Esophagus squamous epithelium (tissue), 5 donors: ENCODE data around the gene RASGEF1C. TPM values are rescaled to one million over a fixed set of nuclear protein-coding genes. Genes with fewer than 3 reads are reported as not detected.

Source experiments
- DNase-seq: peaks from one replicate; lab custom pipeline; 2025; lab: John Stamatoyannopoulos, UW
- H3K27ac ChIP-seq, 4 donors: fragments of 200-600 bp; sonication (generic); one replicate each; pipeline ENCODE4 v1.5.1; 2016 to 2019; ENCODE audit warnings: mild to moderate bottlenecking in 1 of 4
- H3K27me3 ChIP-seq, 4 donors: fragments of 200-600 bp; sonication (generic); 1 replicate in 3 of 4; 2 replicates in 1 of 4; pipeline versions ENCODE4 v1.5.1 to v1.6.0; 2017 to 2021; ENCODE audit warnings: antibody characterized with exemption in 1 of 4
- H3K36me3 ChIP-seq, 3 donors: fragments of 200-600 bp; sonication (generic); one replicate each; pipeline ENCODE4 v1.5.1; 2016 to 2019
- H3K4me1 ChIP-seq, 3 donors: fragments of 200-600 bp; sonication (generic); one replicate each; pipeline ENCODE4 v1.5.1; 2017 to 2019
- H3K4me3 ChIP-seq, 4 donors: fragments of 200-600 bp; sonication (generic); 1 replicate in 3 of 4; 2 replicates in 1 of 4; pipeline ENCODE4 v1.5.1; 2016 to 2019; ENCODE audit warnings: mild to moderate bottlenecking in 2 of 4, moderate library complexity in 1 of 4
- H3K9me3 ChIP-seq, 3 donors: fragments of 200-600 bp; sonication (generic); one replicate each; pipeline ENCODE4 v1.5.1; 2016 to 2019
- CTCF ChIP-seq, 6 experiments: fragments of 450-650 bp in 4 of 6; fragments of 200-600 bp in 2 of 6; sonication (generic) in 2 of 6; IDR thresholded peaks; one replicate each; pipeline ENCODE4 v1.5.1; 2016 to 2019; ENCODE audit warnings: antibody characterized with exemption in 6 of 6, mild to moderate bottlenecking in 4 of 6, moderate library complexity in 4 of 6
- POLR2A ChIP-seq, 4 donors: fragments of 450-650 bp; IDR thresholded peaks; one replicate each; pipeline ENCODE4 v1.6.1; 2017; ENCODE audit warnings: antibody characterized with exemption in 4 of 4, mild to moderate bottlenecking in 4 of 4, moderate library complexity in 3 of 4
- WGBS, 2 donors: methylation state at CpG; one replicate each; pipeline ENCODE4 v1.1.5; 2018; 5-methylcytosine and 5-hydroxymethylcytosine counted together
- intact Hi-C: fragments of 100-400 bp; cut with DNase I; formaldehyde crosslinking; loops from one replicate; pipeline ENCODE4 v1.15.0; 2022
- total RNA-seq, 4 donors: library from RNA; depleted of rRNA; stranded (reverse); fragments of >200 nt; gene quantifications; one replicate each; pipeline ENCODE4 v1.1.0, GENCODE V29; 2016
- donor health status: DM: yes; HTN: yes; CAD: no.

RASGEF1C gene
- total RNA-seq, 4 donors from 2014 or later: 0.19 to 0.26 TPM; not detected in 2

- DNase-seq: no peak
- 70 to 81% methylated on average over 2 to 4 of the region's 24 CpGs for WGBS, 2 donors
- Histone ChIP-seq H3K4me1 (peaks cover 0 to 22% (median 3%) of the 10 kb centered on the region in 3 donors), H3K27me3 (peaks cover 0 to 52% (median 0%) of the 10 kb centered on the region in 4 donors), H3K36me3 (no peaks in the 10 kb centered on the region), H3K9me3 (no peaks in the 10 kb centered on the region), H3K4me3 (no peak overlapping the region), H3K27ac (no peak overlapping the region)
- intact Hi-C loops: no loop called here
- TF ChIP-seq CTCF (IDR thresholded peaks at IDR 0.05) (no peak), POLR2A (IDR thresholded peaks at IDR 0.05) (no peak)
These were observed 71.4 kb downstream of the RASGEF1C start for GRCh38 chr5:180137401-180138213.

- Histone ChIP-seq H3K4me3 (no peak overlapping the region), H3K9me3 (no peaks in the 10 kb centered on the region), H3K36me3 (no peaks in the 10 kb centered on the region), H3K27ac (no peak overlapping the region), H3K4me1 (peaks cover 0 to 22% (median 3%) of the 10 kb centered on the region in 3 donors), H3K27me3 (peaks cover 0 to 45% (median 0%) of the 10 kb centered on the region in 4 donors)
- DNase-seq: no peak
- WGBS, 2 donors: 87 to 94% methylated on average over 16 to 25 of the region's 38 CpGs
- intact Hi-C loops: no loop called here
- TF ChIP-seq POLR2A (IDR thresholded peaks at IDR 0.05) (no peak), CTCF (IDR thresholded peaks at IDR 0.05) (no peak)
These were observed 72.2 kb downstream of the RASGEF1C start for GRCh38 chr5:180136630-180137381.

GRCh38 chr5:180135967-180136629, 72.9 kb downstream of the RASGEF1C start:
- no peak for DNase-seq
- peaks cover 0 to 22% (median 3%) of the 10 kb centered on the region in 3 donors for H3K4me1 ChIP-seq
- no peaks in the 10 kb centered on the region for H3K9me3 ChIP-seq
- intact Hi-C loops: no loop called here
- no peak overlapping the region for H3K27ac ChIP-seq
- WGBS, 2 donors: 90% methylated on average over 19 of the region's 43 CpGs; no CpG with 5 or more reads in 1 of the 2 donors
- no peak overlapping the region for H3K4me3 ChIP-seq
- TF ChIP-seq CTCF (IDR thresholded peaks at IDR 0.05): no peak
- no peak for TF ChIP-seq POLR2A (IDR thresholded peaks at IDR 0.05)
- H3K27me3 ChIP-seq: peaks cover 0 to 39% (median 0%) of the 10 kb centered on the region in 4 donors
- no peaks in the 10 kb centered on the region for H3K36me3 ChIP-seq

GRCh38 chr5:180135128-180135955, 73.7 kb downstream of the RASGEF1C start:
- WGBS, 2 donors: 26 to 42% methylated on average over 4 to 9 of the region's 13 CpGs
- peaks cover 0 to 31% (median 0%) of the 10 kb centered on the region in 4 donors for H3K27me3 ChIP-seq
- H3K4me3 ChIP-seq: no peak overlapping the region
- H3K36me3 ChIP-seq: no peaks in the 10 kb centered on the region
- no peak for TF ChIP-seq POLR2A (IDR thresholded peaks at IDR 0.05)
- TF ChIP-seq CTCF (IDR thresholded peaks at IDR 0.05): no peak
- DNase-seq: no peak
- no peaks in the 10 kb centered on the region for H3K9me3 ChIP-seq
- no peak overlapping the region for H3K27ac ChIP-seq
- intact Hi-C loops: no loop called here
- H3K4me1 ChIP-seq: peaks cover 0 to 22% (median 3%) of the 10 kb centered on the region in 3 donors
